Progenitor cell of endocrine pancreas (in vitro differentiated cells): ENCODE measurements around the gene CR1. TPM values are rescaled to one million over a fixed set of nuclear protein-coding genes. Genes with fewer than 3 reads are reported as not detected.

Experiments used
- DNase-seq: peaks from one replicate; pipeline ENCODE4 v3.0.0; 2021; ENCODE audit warnings: low spot score; ENCODE audit not compliant: unreplicated experiment
- H3K27ac Mint-ChIP-seq: 2 replicates; pipeline ENCODE4 v1.8.0; 2021; ENCODE audit warnings: mild to moderate bottlenecking, moderate library complexity, mixed read lengths
- H3K27me3 Mint-ChIP-seq: 2 replicates; pipeline ENCODE4 v1.8.0; 2021; ENCODE audit warnings: mixed read lengths
- H3K36me3 Mint-ChIP-seq: 2 replicates; pipeline ENCODE4 v1.8.0; 2022; ENCODE audit warnings: mixed read lengths; ENCODE audit not compliant: insufficient read depth
- H3K4me1 Mint-ChIP-seq: 2 replicates; pipeline ENCODE4 v1.8.0; 2021; ENCODE audit warnings: low read depth, mixed read lengths
- H3K4me3 Mint-ChIP-seq: 2 replicates; pipeline ENCODE4 v1.8.0; 2021; ENCODE audit warnings: low read depth, mild to moderate bottlenecking, moderate library complexity, mixed read lengths
- H3K9me3 Mint-ChIP-seq: 2 replicates; pipeline ENCODE4 v1.8.0; 2021; ENCODE audit warnings: low read depth, mixed read lengths
- total RNA-seq: library from RNA; stranded (reverse); gene quantifications from 2 replicates; pipeline ENCODE4 v1.2.1, GENCODE V29; 2021
- TF ChIP-seq, protein P1 (sequence below): fragments of 200-600 bp; sonication (generic); IDR thresholded peaks from one replicate; pipeline ENCODE4 v1.5.0; 2021; ENCODE audit warnings: antibody characterized with exemption, mild to moderate bottlenecking; ENCODE audit not compliant: unreplicated experiment

Gene CR1
- total RNA-seq, 1 donor from 2014 or later = 0.41 TPM

GRCh38 chr1:207501071-207501470 lies 5.1 kb downstream of the CR1 start:
- Mint-ChIP-seq H3K4me1 (no peaks in the 10 kb centered on the region), H3K9me3 (no peaks in the 10 kb centered on the region), H3K4me3 (no peak overlapping the region), H3K27me3 (peaks cover 68% of the 10 kb centered on the region), H3K36me3 (no peaks in the 10 kb centered on the region), H3K27ac (no peak overlapping the region)
- no peak for DNase-seq
- TF ChIP-seq, protein P1, sequence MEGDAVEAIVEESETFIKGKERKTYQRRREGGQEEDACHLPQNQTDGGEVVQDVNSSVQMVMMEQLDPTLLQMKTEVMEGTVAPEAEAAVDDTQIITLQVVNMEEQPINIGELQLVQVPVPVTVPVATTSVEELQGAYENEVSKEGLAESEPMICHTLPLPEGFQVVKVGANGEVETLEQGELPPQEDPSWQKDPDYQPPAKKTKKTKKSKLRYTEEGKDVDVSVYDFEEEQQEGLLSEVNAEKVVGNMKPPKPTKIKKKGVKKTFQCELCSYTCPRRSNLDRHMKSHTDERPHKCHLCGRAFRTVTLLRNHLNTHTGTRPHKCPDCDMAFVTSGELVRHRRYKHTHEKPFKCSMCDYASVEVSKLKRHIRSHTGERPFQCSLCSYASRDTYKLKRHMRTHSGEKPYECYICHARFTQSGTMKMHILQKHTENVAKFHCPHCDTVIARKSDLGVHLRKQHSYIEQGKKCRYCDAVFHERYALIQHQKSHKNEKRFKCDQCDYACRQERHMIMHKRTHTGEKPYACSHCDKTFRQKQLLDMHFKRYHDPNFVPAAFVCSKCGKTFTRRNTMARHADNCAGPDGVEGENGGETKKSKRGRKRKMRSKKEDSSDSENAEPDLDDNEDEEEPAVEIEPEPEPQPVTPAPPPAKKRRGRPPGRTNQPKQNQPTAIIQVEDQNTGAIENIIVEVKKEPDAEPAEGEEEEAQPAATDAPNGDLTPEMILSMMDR = no peak

DNA sequence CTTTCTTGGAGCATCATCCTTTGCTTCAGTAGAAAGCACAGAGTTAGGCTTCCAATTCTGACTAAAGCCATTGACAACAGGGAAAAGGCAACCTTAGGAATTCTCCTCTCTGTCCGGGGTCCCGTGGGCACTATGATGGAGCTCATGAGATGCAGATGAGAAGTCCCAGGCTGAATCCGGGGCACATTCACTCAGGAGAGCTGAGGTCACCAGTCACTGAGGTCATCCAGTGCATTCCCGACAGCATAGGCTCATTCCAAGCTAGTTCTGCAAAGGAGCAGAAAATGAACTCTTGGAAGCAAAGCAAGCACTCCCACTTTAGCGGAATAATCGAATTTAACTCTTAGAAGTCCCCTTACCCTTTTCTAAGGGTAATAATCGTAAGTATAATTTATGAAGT lies 6.8 kb downstream of the CR1 start:
- Mint-ChIP-seq H3K36me3 (no peaks in the 10 kb centered on the region), H3K27me3 (peaks cover 59% of the 10 kb centered on the region), H3K4me1 (no peaks in the 10 kb centered on the region), H3K27ac (no peak overlapping the region), H3K4me3 (no peak overlapping the region), H3K9me3 (no peaks in the 10 kb centered on the region)
- DNase-seq = no peak
- TF ChIP-seq, protein P1 = no peak

DNA sequence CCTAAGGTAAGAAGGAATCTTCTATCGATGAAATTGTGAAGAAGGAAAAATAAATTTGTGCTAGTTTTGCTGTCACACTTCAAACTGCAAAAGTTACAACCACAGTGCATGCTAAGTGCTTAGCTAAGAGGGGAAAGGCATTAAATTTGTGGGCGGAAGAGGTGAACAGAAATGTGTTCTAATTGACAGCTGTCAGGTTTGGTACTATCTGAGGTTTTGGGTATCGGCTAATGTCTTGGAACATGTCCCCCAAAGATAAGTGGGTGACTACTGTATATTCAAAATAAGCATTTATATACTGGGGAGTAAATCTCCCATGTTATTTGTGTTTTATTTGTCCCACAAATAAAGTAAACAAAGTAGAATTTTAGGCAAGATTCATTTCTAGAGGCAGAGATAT lies 8.0 kb downstream of the CR1 start:
- H3K4me3 Mint-ChIP-seq = no peak overlapping the region
- H3K9me3 Mint-ChIP-seq = no peaks in the 10 kb centered on the region
- no peak for DNase-seq
- TF ChIP-seq, protein P1 = no peak
- no peak overlapping the region for H3K27ac Mint-ChIP-seq
- H3K4me1 Mint-ChIP-seq = no peaks in the 10 kb centered on the region
- H3K36me3 Mint-ChIP-seq = no peaks in the 10 kb centered on the region
- peaks cover 50% of the 10 kb centered on the region for H3K27me3 Mint-ChIP-seq

DNA sequence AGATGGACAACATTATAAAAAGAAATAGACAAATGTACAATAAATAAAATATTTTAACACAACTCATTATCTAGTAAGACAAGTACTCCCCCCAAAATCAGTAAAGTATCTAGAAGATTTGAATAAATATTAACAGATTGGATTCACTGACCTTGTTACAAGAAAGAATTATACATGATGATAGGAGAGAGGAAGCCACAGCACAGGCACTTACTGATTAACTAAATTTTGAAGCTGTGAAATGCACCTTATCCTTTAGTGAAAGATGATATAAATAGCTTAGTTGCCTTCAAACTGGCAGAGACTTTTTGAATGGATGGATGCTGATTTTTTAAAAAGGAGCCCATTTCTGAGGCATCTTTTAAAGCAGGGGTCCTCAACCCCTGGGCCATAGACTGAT lies 8.5 kb downstream of the CR1 start:
- TF ChIP-seq, protein P1 = no peak
- Mint-ChIP-seq H3K4me1 (no peaks in the 10 kb centered on the region), H3K4me3 (no peak overlapping the region), H3K27ac (no peak overlapping the region), H3K36me3 (no peaks in the 10 kb centered on the region), H3K9me3 (no peaks in the 10 kb centered on the region), H3K27me3 (peaks cover 45% of the 10 kb centered on the region)
- no peak for DNase-seq

GRCh38 chr1:207510444-207510843 lies 14.5 kb downstream of the CR1 start:
- Mint-ChIP-seq H3K9me3 (no peaks in the 10 kb centered on the region), H3K4me1 (no peaks in the 10 kb centered on the region), H3K27me3 (peaks cover 13% of the 10 kb centered on the region), H3K4me3 (no peak overlapping the region), H3K36me3 (no peaks in the 10 kb centered on the region), H3K27ac (no peak overlapping the region)
- DNase-seq = no peak
- TF ChIP-seq, protein P1 = no peak

DNA sequence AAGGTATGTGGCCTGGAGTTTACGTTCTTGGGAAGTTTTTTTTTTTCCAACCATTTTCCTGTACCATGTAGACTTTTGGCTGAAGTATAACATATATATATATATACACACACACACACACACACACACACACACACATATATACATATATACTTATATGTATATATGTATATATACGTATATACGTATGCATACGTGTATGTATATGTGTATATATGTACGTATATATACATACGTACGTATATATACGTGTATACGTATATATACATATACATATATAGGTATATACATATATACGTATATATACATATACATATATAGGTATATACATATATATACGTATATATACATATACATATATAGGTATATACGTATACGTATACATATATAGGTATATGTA lies 18.9 kb downstream of the CR1 start:
- H3K4me3 Mint-ChIP-seq = no peak overlapping the region
- no peaks in the 10 kb centered on the region for H3K4me1 Mint-ChIP-seq

More for the DNA sequence above, 18.9 kb downstream of the CR1 start:
- Mint-ChIP-seq H3K9me3 (peaks cover 4% of the 10 kb centered on the region), H3K27ac (no peak overlapping the region), H3K36me3 (no peaks in the 10 kb centered on the region), H3K27me3 (peaks cover 7% of the 10 kb centered on the region)
- DNase-seq = no peak
- TF ChIP-seq, protein P1 = no peak
